HepG2 (cell line): Measurements from ENCODE around the gene C2orf80. TPM values are rescaled to one million over a fixed set of nuclear protein-coding genes. Genes with fewer than 3 reads are reported as not detected.

Experiments
- FIP1L1 ChIP-seq: fragments of 200-400 bp; formaldehyde crosslinking; IDR thresholded peaks from 2 replicates; pipeline ENCODE4 v1.6.1; 2018; ENCODE audit warnings: low read depth, mild to moderate bottlenecking, low read length, moderate library complexity, borderline replicate concordance; ENCODE audit not compliant: insufficient read depth
- FOXC1 ChIP-seq: sonication (generic); formaldehyde crosslinking; IDR thresholded peaks from 2 replicates; pipeline ENCODE4 v1.8.0; 2022; ENCODE audit warnings: mild to moderate bottlenecking, missing genetic modification reagents, borderline replicate concordance
- NRL ChIP-seq: sonication (generic); formaldehyde crosslinking; IDR thresholded peaks from 2 replicates; pipeline ENCODE4 v1.5.0; 2020; ENCODE audit warnings: missing genetic modification reagents, mild to moderate bottlenecking, moderate library complexity, borderline replicate concordance
- ONECUT2 ChIP-seq: sonication (generic); formaldehyde crosslinking; IDR thresholded peaks from 2 replicates; pipeline ENCODE4 v1.4.0; 2020; ENCODE audit warnings: missing genetic modification reagents
- RERE ChIP-seq: IDR thresholded peaks from 2 replicates; pipeline ENCODE4 v1.6.1; 2016; ENCODE audit warnings: low read depth, missing genetic modification reagents, missing compliant biosample characterization
- SP5 ChIP-seq: IDR thresholded peaks from 2 replicates; pipeline ENCODE4 v1.6.1; 2016; ENCODE audit warnings: low read depth, borderline replicate concordance
- YY1 ChIP-seq: IDR thresholded peaks from 2 replicates; pipeline ENCODE4 v1.6.1; 2011; ENCODE audit warnings: low read length, low read depth, moderate library complexity, mild to moderate bottlenecking; ENCODE audit not compliant: insufficient read depth, insufficient replicate concordance
- ZNF329 ChIP-seq: sonication (generic); formaldehyde crosslinking; IDR thresholded peaks from 2 replicates; pipeline ENCODE4 v1.9.0; 2021; ENCODE audit warnings: low read depth, mild to moderate bottlenecking, missing genetic modification reagents
- ZNF557 ChIP-seq: sonication (generic); formaldehyde crosslinking; IDR thresholded peaks from 2 replicates; pipeline ENCODE4 v1.4.0; 2020; ENCODE audit warnings: missing genetic modification reagents
- ZNF891 ChIP-seq: sonication (generic); formaldehyde crosslinking; IDR thresholded peaks from 2 replicates; pipeline ENCODE4 v1.5.0; 2020; ENCODE audit warnings: mild to moderate bottlenecking, missing genetic modification reagents
- polyA plus RNA-seq, 8 experiments: library from polyadenylated mRNA; depleted of rRNA in 3 of 8; stranded (reverse) in 7 of 8; unstranded in 1 of 8; fragments of >200 nt; fragmentation: Illumina TruSeq in 4 of 8; extraction: Trizol in 4 of 8; gene quantifications; 2 replicates each; pipeline versions ENCODE4 v1.2.1 to v1.2.3, GENCODE V29; 2011 to 2016; ENCODE audit warnings: low read depth in 4 of 8, missing spikeins in 1 of 8, mixed read lengths in 1 of 8; ENCODE audit not compliant: insufficient read depth in 1 of 8
- total RNA-seq, 5 experiments: library from RNA; depleted of rRNA; stranded (reverse); fragments of >200 nt; fragmentation: Illumina TruSeq; extraction: Trizol; gene quantifications; 2 replicates each; pipeline ENCODE4 v1.2.3, GENCODE V29; 2016; ENCODE audit warnings: low read depth in 1 of 5
- TF ChIP-seq, protein P1 (sequence below): sonication (generic); formaldehyde crosslinking; IDR thresholded peaks from 2 replicates; pipeline ENCODE4 v1.4.0; 2020; ENCODE audit warnings: missing genetic modification reagents

The C2orf80 gene
- total and polyA plus RNA-seq, 2 of the 13 experiments (the other 11 are each of a cell fraction or from before 2014, with no cell fraction given) = not detected

- no peak for TF ChIP-seq FIP1L1
- TF ChIP-seq FOXC1 (CRISPR knock-in tag) = no peak
- TF ChIP-seq NRL = 0 out of 2 replicates have a peak, but pooled peaks have one; percentile 66
- TF ChIP-seq, protein P1, sequence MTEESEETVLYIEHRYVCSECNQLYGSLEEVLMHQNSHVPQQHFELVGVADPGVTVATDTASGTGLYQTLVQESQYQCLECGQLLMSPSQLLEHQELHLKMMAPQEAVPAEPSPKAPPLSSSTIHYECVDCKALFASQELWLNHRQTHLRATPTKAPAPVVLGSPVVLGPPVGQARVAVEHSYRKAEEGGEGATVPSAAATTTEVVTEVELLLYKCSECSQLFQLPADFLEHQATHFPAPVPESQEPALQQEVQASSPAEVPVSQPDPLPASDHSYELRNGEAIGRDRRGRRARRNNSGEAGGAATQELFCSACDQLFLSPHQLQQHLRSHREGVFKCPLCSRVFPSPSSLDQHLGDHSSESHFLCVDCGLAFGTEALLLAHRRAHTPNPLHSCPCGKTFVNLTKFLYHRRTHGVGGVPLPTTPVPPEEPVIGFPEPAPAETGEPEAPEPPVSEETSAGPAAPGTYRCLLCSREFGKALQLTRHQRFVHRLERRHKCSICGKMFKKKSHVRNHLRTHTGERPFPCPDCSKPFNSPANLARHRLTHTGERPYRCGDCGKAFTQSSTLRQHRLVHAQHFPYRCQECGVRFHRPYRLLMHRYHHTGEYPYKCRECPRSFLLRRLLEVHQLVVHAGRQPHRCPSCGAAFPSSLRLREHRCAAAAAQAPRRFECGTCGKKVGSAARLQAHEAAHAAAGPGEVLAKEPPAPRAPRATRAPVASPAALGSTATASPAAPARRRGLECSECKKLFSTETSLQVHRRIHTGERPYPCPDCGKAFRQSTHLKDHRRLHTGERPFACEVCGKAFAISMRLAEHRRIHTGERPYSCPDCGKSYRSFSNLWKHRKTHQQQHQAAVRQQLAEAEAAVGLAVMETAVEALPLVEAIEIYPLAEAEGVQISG (CRISPR knock-in tag) = 0 out of 2 replicates have a peak, but pooled peaks have one; percentile 23
- TF ChIP-seq ZNF557 (CRISPR knock-in tag) = no peak
- no peak for TF ChIP-seq RERE (CRISPR knock-in tag)
- TF ChIP-seq ONECUT2 (CRISPR knock-in tag) = no peak
- TF ChIP-seq ZNF891 (CRISPR knock-in tag) = 0 out of 2 replicates have a peak, but pooled peaks have one; percentile 52
- no peak for TF ChIP-seq ZNF329 (CRISPR knock-in tag)
- no peak for TF ChIP-seq YY1
- no peak for TF ChIP-seq SP5 (CRISPR knock-in tag)
Measured at GRCh38 chr2:208135794-208136715, 53.8 kb downstream of the C2orf80 start (continued).
